Measurements from ENCODE around the gene CRADD. TPM values are rescaled to one million over a fixed set of nuclear protein-coding genes. Genes with fewer than 3 reads are reported as not detected.
"Not testable (repeated sequence)": the region's sequence is repeated elsewhere in the genome, so short reads cannot be mapped to it uniquely, and the experiment has no call there.

The CRADD gene
- total RNA-seq, 1 donor from 2014 or later, result not detected

DNA sequence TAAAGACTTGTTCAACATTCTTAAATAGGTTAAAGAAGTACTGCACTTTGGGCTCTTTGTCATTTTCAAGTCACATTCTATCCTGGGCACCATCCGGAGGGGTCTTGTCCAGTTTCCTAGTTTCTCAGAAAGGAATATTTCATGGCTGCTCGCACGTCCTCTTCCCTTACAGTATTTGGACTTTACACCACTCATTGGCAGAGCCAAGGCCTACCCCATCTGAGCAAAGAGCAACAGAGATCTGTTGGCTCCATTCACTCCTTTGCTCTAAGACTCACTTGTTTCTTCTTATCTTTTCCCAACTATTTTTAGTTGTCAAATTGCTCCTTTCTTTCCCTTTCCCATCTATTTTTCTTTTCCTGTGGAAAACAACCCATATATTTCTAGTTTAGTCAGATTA lies 118.2 kb downstream of the CRADD start:
- no peaks in the 10 kb centered on the region for H3K27me3 ChIP-seq
- H3K27ac ChIP-seq, result peak overlapping the region; percentile 38 to 63
- TF ChIP-seq, protein P1, sequence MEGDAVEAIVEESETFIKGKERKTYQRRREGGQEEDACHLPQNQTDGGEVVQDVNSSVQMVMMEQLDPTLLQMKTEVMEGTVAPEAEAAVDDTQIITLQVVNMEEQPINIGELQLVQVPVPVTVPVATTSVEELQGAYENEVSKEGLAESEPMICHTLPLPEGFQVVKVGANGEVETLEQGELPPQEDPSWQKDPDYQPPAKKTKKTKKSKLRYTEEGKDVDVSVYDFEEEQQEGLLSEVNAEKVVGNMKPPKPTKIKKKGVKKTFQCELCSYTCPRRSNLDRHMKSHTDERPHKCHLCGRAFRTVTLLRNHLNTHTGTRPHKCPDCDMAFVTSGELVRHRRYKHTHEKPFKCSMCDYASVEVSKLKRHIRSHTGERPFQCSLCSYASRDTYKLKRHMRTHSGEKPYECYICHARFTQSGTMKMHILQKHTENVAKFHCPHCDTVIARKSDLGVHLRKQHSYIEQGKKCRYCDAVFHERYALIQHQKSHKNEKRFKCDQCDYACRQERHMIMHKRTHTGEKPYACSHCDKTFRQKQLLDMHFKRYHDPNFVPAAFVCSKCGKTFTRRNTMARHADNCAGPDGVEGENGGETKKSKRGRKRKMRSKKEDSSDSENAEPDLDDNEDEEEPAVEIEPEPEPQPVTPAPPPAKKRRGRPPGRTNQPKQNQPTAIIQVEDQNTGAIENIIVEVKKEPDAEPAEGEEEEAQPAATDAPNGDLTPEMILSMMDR (IDR thresholded peaks at IDR 0.05), result no peak
- H3K4me1 ChIP-seq, result peaks cover 0 to 3% of the 10 kb centered on the region in 2 donors
- intact Hi-C loops (cut with DNase I), result no loop called here
- DNase-seq (ENCODE audit: low spot score in 2 of 2), result no peak
- no peak overlapping the region for H3K4me3 ChIP-seq
- no peaks in the 10 kb centered on the region for H3K36me3 ChIP-seq
- no peaks in the 10 kb centered on the region for H3K9me3 ChIP-seq

- DNase-seq (ENCODE audit: low spot score in 2 of 2), result no peak
- H3K27me3 ChIP-seq, result no peaks in the 10 kb centered on the region
- no peaks in the 10 kb centered on the region for H3K9me3 ChIP-seq
- TF ChIP-seq, protein P1 (IDR thresholded peaks at IDR 0.05), result no peak
- H3K4me1 ChIP-seq, result peaks cover 0 to 3% of the 10 kb centered on the region in 2 donors
- no peak overlapping the region for H3K27ac ChIP-seq
- no peaks in the 10 kb centered on the region for H3K36me3 ChIP-seq
- no peak overlapping the region for H3K4me3 ChIP-seq
- intact Hi-C loops (cut with DNase I), result no loop called here
Observed at GRCh38 chr12:93796729-93797128, 119.6 kb downstream of the CRADD start.

DNA sequence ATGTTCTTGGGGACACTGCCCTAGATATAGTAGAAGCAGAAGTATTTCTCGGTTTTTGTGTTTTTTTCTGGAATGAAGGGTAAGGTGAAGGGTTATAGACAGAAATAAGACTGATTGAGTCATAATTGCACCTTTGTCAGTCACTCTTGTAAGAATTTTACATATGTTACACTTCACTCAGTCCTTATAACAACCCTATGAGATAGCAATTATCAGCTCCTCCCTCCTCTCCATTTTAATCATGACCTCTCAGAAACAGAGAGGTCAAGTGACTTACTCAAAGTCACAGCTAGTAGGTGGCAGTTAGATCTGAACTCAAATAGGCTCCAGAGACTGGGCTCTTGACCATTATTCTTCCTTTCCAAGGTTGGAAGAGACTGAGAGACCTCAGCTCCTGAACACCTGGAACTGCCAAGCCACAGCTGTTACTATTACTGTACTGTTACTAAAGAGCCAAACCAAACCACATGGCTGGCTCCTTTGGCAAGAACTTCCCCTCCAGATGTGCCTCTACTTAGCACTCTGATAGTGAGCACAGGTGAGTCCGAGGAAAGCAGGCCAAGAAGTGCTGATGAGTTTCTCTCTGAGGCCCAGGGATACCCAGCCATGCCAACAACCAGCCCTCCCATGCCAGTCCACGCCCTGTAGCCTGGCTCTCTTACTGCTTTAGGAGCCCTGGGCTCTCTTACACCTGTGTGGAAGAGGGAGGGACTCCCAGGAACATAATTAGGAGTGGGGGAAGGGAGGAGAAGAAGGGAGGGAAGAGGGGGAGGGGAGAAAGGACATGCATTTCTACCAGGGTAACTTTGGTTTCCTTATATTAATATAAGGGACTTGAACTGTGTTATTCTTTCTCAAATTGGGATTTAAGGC lies 121.3 kb downstream of the CRADD start:
- Histone ChIP-seq H3K27me3 (no peaks in the 10 kb centered on the region), H3K4me1 (peaks cover 0 to 14% of the 10 kb centered on the region in 2 donors), H3K4me3 (no peak overlapping the region), H3K27ac (no peak overlapping the region), H3K9me3 (no peaks in the 10 kb centered on the region), H3K36me3 (no peaks in the 10 kb centered on the region)
- intact Hi-C loops (cut with DNase I), result no loop called here
- TF ChIP-seq, protein P1 (IDR thresholded peaks at IDR 0.05), result no peak
- DNase-seq (ENCODE audit: low spot score in 2 of 2), result no peak

GRCh38 chr12:93801666-93802065 lies 124.5 kb downstream of the CRADD start:
- H3K36me3 ChIP-seq; H3K9me3 ChIP-seq; H3K27ac ChIP-seq; DNase-seq (ENCODE audit: low spot score in 2 of 2); H3K27me3 ChIP-seq; H3K4me3 ChIP-seq: not testable (repeated sequence)
- intact Hi-C loops (cut with DNase I), result loop anchor here (2.0 kb wide), 1 partner anchor 13 kb away; no protein-coding TSS in a partner anchor
- H3K4me1 ChIP-seq, result peaks cover 0 to 15% of the 10 kb centered on the region in 2 donors

DNA sequence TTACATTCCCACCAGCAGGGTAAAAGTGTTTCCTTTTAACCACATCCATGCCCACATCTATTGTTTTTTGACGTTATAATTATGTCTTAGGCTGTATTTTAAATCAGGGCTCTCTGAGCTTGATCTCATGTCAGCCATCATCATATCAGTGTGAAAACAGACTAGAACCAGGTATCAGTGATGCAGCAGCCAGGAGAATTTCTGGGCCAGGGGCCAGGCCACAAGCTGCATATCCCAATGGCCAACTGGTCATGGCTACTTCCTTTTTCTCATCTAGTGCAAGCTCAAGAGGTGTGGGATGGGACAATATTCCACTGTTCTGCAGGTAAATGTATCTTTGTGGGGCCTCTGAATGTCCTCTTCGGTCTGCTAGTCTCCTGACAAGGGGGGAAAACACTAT lies 125.1 kb downstream of the CRADD start:
- DNase-seq (ENCODE audit: low spot score in 2 of 2), result no peak
- peak overlapping the region in 1 of 2 donors; percentile 69 for H3K27ac ChIP-seq
- no peaks in the 10 kb centered on the region for H3K9me3 ChIP-seq
- intact Hi-C loops (cut with DNase I), result loop anchor here (2.0 kb wide), 1 partner anchor 13 kb away; no protein-coding TSS in a partner anchor
- H3K36me3 ChIP-seq, result no peaks in the 10 kb centered on the region
- TF ChIP-seq, protein P1 (IDR thresholded peaks at IDR 0.05), result no peak
- H3K27me3 ChIP-seq, result no peaks in the 10 kb centered on the region
- no peak overlapping the region for H3K4me3 ChIP-seq
- H3K4me1 ChIP-seq, result peaks cover 0 to 15% of the 10 kb centered on the region in 2 donors

DNA sequence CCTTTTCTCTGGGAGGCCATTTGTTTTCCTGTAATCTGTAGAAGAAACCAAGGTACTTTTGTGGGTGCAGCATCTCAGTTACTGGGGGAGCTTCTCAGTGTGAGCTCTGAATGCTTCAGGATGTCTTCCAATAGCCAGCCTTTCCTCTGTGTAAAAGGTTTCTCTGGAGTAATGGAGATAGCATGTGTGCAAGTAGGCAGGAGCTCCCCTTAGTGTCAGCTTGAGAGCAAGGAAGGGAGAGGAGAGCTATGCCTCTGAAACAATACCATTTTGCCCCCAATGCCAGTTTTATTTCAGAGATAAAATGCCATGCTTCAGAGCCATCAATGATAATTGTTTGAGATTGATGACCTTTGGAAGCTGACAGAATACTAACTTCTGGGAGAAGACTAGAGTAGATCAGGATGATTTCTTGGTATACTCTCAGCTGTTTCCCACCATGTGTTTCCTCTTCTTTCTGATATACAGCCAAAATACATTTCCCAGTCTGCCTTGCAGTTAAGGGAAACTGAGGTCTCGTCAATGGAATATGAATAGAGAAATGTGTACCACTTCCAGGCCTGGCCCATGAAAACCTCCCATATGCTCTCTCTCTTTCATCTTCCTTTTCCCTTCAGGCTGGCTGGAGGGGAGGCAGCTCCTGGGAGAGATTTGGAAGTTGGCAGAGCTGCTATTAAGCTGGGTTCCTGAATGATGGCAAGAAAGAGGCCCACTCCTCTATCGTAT lies 125.7 kb downstream of the CRADD start:
- intact Hi-C loops (cut with DNase I), result loop anchor here (2.0 kb wide), 1 partner anchor 14 kb away; no protein-coding TSS in a partner anchor
- TF ChIP-seq, protein P1 (IDR thresholded peaks at IDR 0.05), result peak in 1 of 3 experiments; percentile 25
- peak overlapping the region in 1 of 2 donors; percentile 30 for H3K4me3 ChIP-seq

More for the DNA sequence above, 125.7 kb downstream of the CRADD start:
- H3K4me1 ChIP-seq, result peaks cover 0 to 15% of the 10 kb centered on the region in 2 donors
- DNase-seq (ENCODE audit: low spot score in 2 of 2), result no peak
- peak overlapping the region; percentile 58 to 69 for H3K27ac ChIP-seq
- H3K9me3 ChIP-seq, result no peaks in the 10 kb centered on the region
- no peaks in the 10 kb centered on the region for H3K27me3 ChIP-seq
- H3K36me3 ChIP-seq, result no peaks in the 10 kb centered on the region
